ENCODE results near the gene MAGEB17.
"Not testable (repeated sequence)": the region's sequence is repeated elsewhere in the genome, so short reads cannot be mapped to it uniquely, and the experiment has no call there.

MAGEB17 gene

GRCh38 chrX:16144420-16144819, 22.9 kb upstream of the MAGEB17 start:
- Histone ChIP-seq H3K4me1 (no peaks in the 10 kb centered on the region), H3K27ac (no peak overlapping the region), H3K27me3 (no peaks in the 10 kb centered on the region), H3K9me3 (no peaks in the 10 kb centered on the region), H3K36me3 (no peaks in the 10 kb centered on the region), H3K4me3 (no peak overlapping the region)
- DNase-seq: no peak
- TF ChIP-seq CTCF (IDR thresholded peaks at IDR 0.05): no peak
- intact Hi-C loops (cut with DNase I; ENCODE audit: low total_unique reads): no loop called here

GRCh38 chrX:16145093-16145492, 22.2 kb upstream of the MAGEB17 start:
- H3K27me3 ChIP-seq; H3K9me3 ChIP-seq; H3K27ac ChIP-seq; intact Hi-C loops (cut with DNase I; ENCODE audit: low total_unique reads); H3K4me1 ChIP-seq; DNase-seq; H3K36me3 ChIP-seq; H3K4me3 ChIP-seq: not testable (repeated sequence)

GRCh38 chrX:16145656-16146055, 21.6 kb upstream of the MAGEB17 start:
- intact Hi-C loops (cut with DNase I; ENCODE audit: low total_unique reads): no loop called here
- no peaks in the 10 kb centered on the region for H3K27me3 ChIP-seq

GRCh38 chrX:16148896-16149295, 18.4 kb upstream of the MAGEB17 start:
- Histone ChIP-seq H3K36me3 (no peaks in the 10 kb centered on the region), H3K27ac (no peak overlapping the region), H3K4me3 (no peak overlapping the region), H3K4me1 (no peaks in the 10 kb centered on the region), H3K27me3 (no peaks in the 10 kb centered on the region), H3K9me3 (no peaks in the 10 kb centered on the region)
- no peak for TF ChIP-seq CTCF (IDR thresholded peaks at IDR 0.05)
- DNase-seq: no peak
- intact Hi-C loops (cut with DNase I; ENCODE audit: low total_unique reads): no loop called here

More at GRCh38 chrX:16145656-16146055, 21.6 kb upstream of the MAGEB17 start:
- Histone ChIP-seq H3K9me3 (no peaks in the 10 kb centered on the region), H3K27ac (no peak overlapping the region), H3K4me1 (no peaks in the 10 kb centered on the region), H3K4me3 (no peak overlapping the region), H3K36me3 (no peaks in the 10 kb centered on the region)
- no peak for TF ChIP-seq CTCF (IDR thresholded peaks at IDR 0.05)
- no peak for DNase-seq

GRCh38 chrX:16155581-16156096, 11.6 kb upstream of the MAGEB17 start:
- Histone ChIP-seq H3K27me3 (no peaks in the 10 kb centered on the region), H3K27ac (no peak overlapping the region), H3K4me1 (no peaks in the 10 kb centered on the region), H3K4me3 (no peak overlapping the region), H3K36me3 (no peaks in the 10 kb centered on the region), H3K9me3 (no peaks in the 10 kb centered on the region)
- DNase-seq: no peak
- no peak for TF ChIP-seq CTCF (IDR thresholded peaks at IDR 0.05)
- intact Hi-C loops (cut with DNase I; ENCODE audit: low total_unique reads): no loop called here

GRCh38 chrX:16156692-16157331, 10.5 kb upstream of the MAGEB17 start:
- Histone ChIP-seq H3K36me3 (no peaks in the 10 kb centered on the region), H3K4me1 (no peaks in the 10 kb centered on the region), H3K9me3 (no peaks in the 10 kb centered on the region), H3K27me3 (no peaks in the 10 kb centered on the region), H3K27ac (no peak overlapping the region), H3K4me3 (no peak overlapping the region)
- intact Hi-C loops (cut with DNase I; ENCODE audit: low total_unique reads): no loop called here
- TF ChIP-seq CTCF (IDR thresholded peaks at IDR 0.05): no peak
- DNase-seq: no peak
